B cell (primary cell): Measurements from ENCODE around the gene CD180. TPM values are rescaled to one million over a fixed set of nuclear protein-coding genes. Genes with fewer than 3 reads are reported as not detected.

Experiments
- ATAC-seq: fragments of 200-7000 bp; cut with Tn5 transposase; one replicate; pipeline ENCODE4 v1.10.0; 2021; ENCODE audit warnings: low read depth, mild to moderate bottlenecking, moderate number of reproducible peaks, moderate library complexity
- CTCF ChIA-PET: fragments of 350-600 bp; sonication (Branson Sonifier 250); formaldehyde crosslinking; loops from one replicate; lab custom pipeline; 2021; ENCODE audit warnings: antibody characterized with exemption, inconsistent platforms; lab: Charles Lee
- POLR2A ChIA-PET: fragments of 350-600 bp; sonication (Branson Sonifier 250); formaldehyde crosslinking; loops from one replicate; lab custom pipeline; 2021; ENCODE audit warnings: antibody characterized with exemption; lab: Charles Lee
- DNase-seq: peaks from one replicate; pipeline ENCODE4 v3.0.0; 2013
- H2AFZ ChIP-seq: 2 replicates; pipeline ENCODE4 v1.6.1; 2012; ENCODE audit warnings: mild to moderate bottlenecking, low read depth, low read length; ENCODE audit not compliant: insufficient read depth, poor library complexity, severe bottlenecking
- H3K27ac ChIP-seq, 2 donors: 1 replicate in 1 of 2; 2 replicates in 1 of 2; pipeline ENCODE4 v1.5.1; 2012 to 2013; ENCODE audit warnings: low read length in 2 of 2, mild to moderate bottlenecking in 2 of 2, moderate library complexity in 1 of 2
- H3K27me3 ChIP-seq, 4 experiments: fragments of 200-600 bp in 1 of 4; sonication (generic) in 1 of 4; replicated peaks in 1 of 4; 1 replicate in 2 of 4; 2 replicates in 2 of 4; pipeline versions ENCODE4 v1.6.1 to v1.7.0; 2013 to 2016; ENCODE audit warnings: low read length in 3 of 4, mild to moderate bottlenecking in 2 of 4, mixed read lengths in 1 of 4, moderate library complexity in 1 of 4; ENCODE audit not compliant: insufficient read depth in 4 of 4, control insufficient read depth in 3 of 4; ENCODE audit errors: control extremely low read depth in 1 of 4
- H3K36me3 ChIP-seq, 2 experiments: replicated peaks in 1 of 2; 1 replicate in 1 of 2; 2 replicates in 1 of 2; pipeline versions ENCODE4 v1.6.1 to v1.7.1; 2013; ENCODE audit warnings: low read length in 1 of 2; ENCODE audit not compliant: insufficient read depth in 2 of 2, control insufficient read depth in 1 of 2; ENCODE audit errors: control extremely low read depth in 1 of 2, extremely low read depth in 1 of 2
- H3K4me1 ChIP-seq, 2 donors: fragments of 200-600 bp in 1 of 2; sonication (generic) in 1 of 2; 1 replicate in 1 of 2; 2 replicates in 1 of 2; pipeline versions ENCODE4 v1.5.1 to v1.6.1; 2013 to 2017; ENCODE audit warnings: low read length in 2 of 2; ENCODE audit not compliant: control insufficient read depth in 2 of 2, insufficient read depth in 2 of 2
- H3K4me2 ChIP-seq: replicated peaks from 2 replicates; pipeline ENCODE3; 2012; ENCODE audit warnings: mild to moderate bottlenecking, low read depth, low read length; ENCODE audit not compliant: poor library complexity, severe bottlenecking
- H3K4me3 ChIP-seq, 5 experiments: fragments of 200-600 bp in 1 of 5; sonication (generic) in 1 of 5; 1 replicate in 3 of 5; 2 replicates in 2 of 5; pipeline versions ENCODE4 v1.5.1 to v1.7.0; 2011 to 2016; ENCODE audit warnings: low read length in 4 of 5, mild to moderate bottlenecking in 4 of 5, low read depth in 2 of 5, control low read depth in 1 of 5, moderate library complexity in 1 of 5; ENCODE audit not compliant: insufficient read depth in 1 of 5; ENCODE audit errors: control extremely low read depth in 1 of 5, extremely low read depth in 1 of 5
- H3K79me2 ChIP-seq: fragments of 200-600 bp; sonication (generic); one replicate; pipeline ENCODE4 v1.6.0; 2016; ENCODE audit warnings: low read length; ENCODE audit not compliant: control insufficient read depth, insufficient read depth
- H3K9ac ChIP-seq: fragments of 200-600 bp; sonication (generic); 2 replicates; pipeline ENCODE4 v1.6.1; 2017; ENCODE audit warnings: mild to moderate bottlenecking, low read length, moderate library complexity
- H3K9me3 ChIP-seq, 3 donors: one replicate each; pipeline versions ENCODE4 v1.6.1 to v1.7.1; 2013; ENCODE audit warnings: low read length in 2 of 3; ENCODE audit not compliant: control insufficient read depth in 2 of 3, insufficient read depth in 1 of 3; ENCODE audit errors: control extremely low read depth in 1 of 3
- H4K20me1 ChIP-seq: 2 replicates; pipeline ENCODE4 v1.6.0; 2012; ENCODE audit warnings: mild to moderate bottlenecking, low read length; ENCODE audit not compliant: insufficient read depth, control insufficient read depth, poor library complexity, severe bottlenecking
- H3K27ac Mint-ChIP-seq: one replicate; pipeline ENCODE4 v1.8.0; 2021; ENCODE audit warnings: mixed read lengths
- H3K27me3 Mint-ChIP-seq: one replicate; pipeline ENCODE4 v1.8.0; 2021; ENCODE audit warnings: mixed read lengths
- H3K4me1 Mint-ChIP-seq: one replicate; pipeline ENCODE4 v1.8.0; 2021; ENCODE audit warnings: mixed read lengths
- H3K4me3 Mint-ChIP-seq: one replicate; pipeline ENCODE4 v1.8.0; 2021; ENCODE audit warnings: mixed read lengths
- H3K9me3 Mint-ChIP-seq: one replicate; pipeline ENCODE4 v1.8.0; 2022; ENCODE audit warnings: mixed read lengths; ENCODE audit not compliant: insufficient read depth
- CTCF ChIP-seq: fragments of 200-600 bp; IDR thresholded peaks from one replicate; pipeline ENCODE4 v1.8.0; 2022; ENCODE audit warnings: antibody characterized with exemption, mild to moderate bottlenecking
- EZH2 ChIP-seq: IDR thresholded peaks from 2 replicates; pipeline ENCODE4 v1.6.1; 2012; ENCODE audit warnings: borderline replicate concordance, low read depth, mild to moderate bottlenecking, moderate library complexity, low read length; ENCODE audit not compliant: insufficient read depth, poor library complexity, severe bottlenecking
- WGBS: methylation state at CpG from one replicate; pipeline ENCODE4 v1.1.5; 2013; ENCODE audit warnings: missing lambda C conversion rate; ENCODE audit not compliant: insufficient coverage; 5-methylcytosine and 5-hydroxymethylcytosine counted together
- intact Hi-C: fragments of 100-400 bp; cut with micrococcal nuclease; formaldehyde crosslinking; loops from one replicate; pipeline ENCODE4 v1.10.0; 2022
- polyA plus RNA-seq: library from polyadenylated mRNA; depleted of rRNA; stranded (reverse); fragments of >200 nt; gene quantifications from 2 replicates; pipeline ENCODE4 v1.2.3, GENCODE V29; 2012
- total RNA-seq, 2 donors: library from RNA; stranded (reverse); fragments of 120-200 nt in 1 of 2; gene quantifications; 1 replicate in 1 of 2; 2 replicates in 1 of 2; pipeline versions ENCODE4 v1.2.3 to v1.2.4, GENCODE V29; 2013 to 2022

The CD180 gene
- total and polyA plus RNA-seq, 2 donors (not counting 1 experiment from before 2014, with no cell fraction given), result 16.1 to 16.4 TPM

GRCh38 chr5:67245259-67245846 is 48.8 kb upstream of the CD180 start:
- no peaks in the 10 kb centered on the region for H4K20me1 ChIP-seq
- TF ChIP-seq CTCF (no peak), EZH2 (no peak)
- WGBS, result no CpG with 5 or more reads among the region's 3 CpGs
- no peak overlapping the region for H3K27ac ChIP-seq
- no peaks in the 10 kb centered on the region for H3K36me3 ChIP-seq
- CTCF ChIA-PET, result interaction anchor here (0.6 to 7.8 kb wide), 38 partner anchors 10 to 1762 kb away, joined by 3 to 116 read pairs (median 6); partner anchors contain the start of genes CD180 and PIK3R1
- no peaks in the 10 kb centered on the region for H3K79me2 ChIP-seq
- intact Hi-C loops, result no loop called here
- POLR2A ChIA-PET, result interaction anchor here (0.8 kb wide), 1 partner anchor 9 kb away, joined by 6 read pairs; no protein-coding TSS in a partner anchor
- H2AFZ ChIP-seq, result no peak overlapping the region
- no peak for ATAC-seq
- H3K27me3 ChIP-seq, result no peaks in the 10 kb centered on the region
- Mint-ChIP-seq H3K27ac (no peak overlapping the region), H3K4me1 (peaks cover 5% of the 10 kb centered on the region), H3K4me3 (no peak overlapping the region), H3K27me3 (no peaks in the 10 kb centered on the region), H3K9me3 (no peaks in the 10 kb centered on the region)
- H3K4me1 ChIP-seq, result peaks cover 5 to 8% of the 10 kb centered on the region in 2 donors
- H3K4me3 ChIP-seq, result no peak overlapping the region
- DNase-seq, result no peak
- H3K4me2 ChIP-seq, result no peak overlapping the region
- H3K9ac ChIP-seq, result no peak overlapping the region
- no peaks in the 10 kb centered on the region for H3K9me3 ChIP-seq

GRCh38 chr5:67244345-67244793 is 47.8 kb upstream of the CD180 start:
- no peak overlapping the region for H3K4me3 Mint-ChIP-seq
- no peak overlapping the region for H3K27ac ChIP-seq
- H2AFZ ChIP-seq, result no peak overlapping the region
- intact Hi-C loops, result no loop called here
- H3K4me1 ChIP-seq, result peaks cover 5 to 8% of the 10 kb centered on the region in 2 donors
- WGBS, result 100% methylated on average over 2 of the region's 3 CpGs
- DNase-seq (no peak), ATAC-seq (no peak)
- H3K4me2 ChIP-seq, result no peak overlapping the region
- CTCF ChIA-PET, result interaction anchor here (0.6 to 7.8 kb wide), 13 partner anchors 9 to 1043 kb away, joined by 3 to 116 read pairs (median 5); no protein-coding TSS in a partner anchor
- H3K9ac ChIP-seq, result no peak overlapping the region
- no peaks in the 10 kb centered on the region for H3K9me3 ChIP-seq
- no peaks in the 10 kb centered on the region for H3K9me3 Mint-ChIP-seq
- H3K27ac Mint-ChIP-seq, result no peak overlapping the region
- H3K27me3 ChIP-seq, result no peaks in the 10 kb centered on the region
- POLR2A ChIA-PET, result no interaction called here
- no peaks in the 10 kb centered on the region for H3K27me3 Mint-ChIP-seq
- H3K4me3 ChIP-seq, result no peak overlapping the region
- peaks cover 5% of the 10 kb centered on the region for H3K4me1 Mint-ChIP-seq
- TF ChIP-seq EZH2 (no peak), CTCF (no peak)
- H3K79me2 ChIP-seq, result no peaks in the 10 kb centered on the region
- H3K36me3 ChIP-seq, result no peaks in the 10 kb centered on the region
- no peaks in the 10 kb centered on the region for H4K20me1 ChIP-seq
